Neutrophil (primary cell): ENCODE data around the gene CHIT1.

ENCODE experiments used
- H3K27ac ChIP-seq: fragments of 200-600 bp; sonication (generic); 2 replicates; pipeline ENCODE4 v1.5.1; 2016; ENCODE audit warnings: mild to moderate bottlenecking, moderate library complexity
- H3K27me3 ChIP-seq: fragments of 200-600 bp; sonication (generic); 2 replicates; pipeline ENCODE4 v1.6.0; 2016; ENCODE audit warnings: mild to moderate bottlenecking
- H3K36me3 ChIP-seq: fragments of 200-600 bp; sonication (generic); 2 replicates; pipeline ENCODE4 v1.5.1; 2017
- H3K4me1 ChIP-seq, 2 experiments: fragments of 200-600 bp in 1 of 2; sonication (generic) in 1 of 2; 1 replicate in 1 of 2; 2 replicates in 1 of 2; pipeline versions ENCODE4 v1.5.1 to v1.6.1; 2013 to 2016; ENCODE audit warnings: low read depth in 1 of 2, low read length in 1 of 2, mild to moderate bottlenecking in 1 of 2, moderate library complexity in 1 of 2; ENCODE audit not compliant: control insufficient read depth in 1 of 2, insufficient read depth in 1 of 2
- H3K4me3 ChIP-seq, 2 experiments: fragments of 200-600 bp in 1 of 2; sonication (generic) in 1 of 2; 1 replicate in 1 of 2; 2 replicates in 1 of 2; pipeline ENCODE4 v1.5.1; 2013 to 2016; ENCODE audit warnings: low read depth in 1 of 2, low read length in 1 of 2, mild to moderate bottlenecking in 1 of 2, moderate library complexity in 1 of 2
- H3K9me3 ChIP-seq: fragments of 200-600 bp; sonication (generic); 2 replicates; pipeline ENCODE4 v1.5.1; 2016
- CTCF ChIP-seq: fragments of 200-600 bp; sonication (generic); IDR thresholded peaks from 2 replicates; pipeline ENCODE4 v1.5.1; 2016; ENCODE audit warnings: antibody characterized with exemption

Gene CHIT1

GRCh38 chr1:203177470-203178039, 51.9 kb downstream of the CHIT1 start:
- Histone ChIP-seq H3K27me3 (no peaks in the 10 kb centered on the region), H3K4me3 (no peak overlapping the region), H3K9me3 (no peaks in the 10 kb centered on the region), H3K36me3 (peaks cover 57% of the 10 kb centered on the region), H3K4me1 (peaks cover 30 to 36% of the 10 kb centered on the region in 2 experiments), H3K27ac (peak overlapping the region; percentile 95)
- no peak for TF ChIP-seq CTCF

- no peak for TF ChIP-seq CTCF
- Histone ChIP-seq H3K4me3 (no peak overlapping the region), H3K27ac (peak overlapping the region; percentile 95), H3K4me1 (peaks cover 30 to 34% of the 10 kb centered on the region in 2 experiments), H3K27me3 (no peaks in the 10 kb centered on the region), H3K36me3 (peaks cover 52% of the 10 kb centered on the region), H3K9me3 (no peaks in the 10 kb centered on the region)
Measured at GRCh38 chr1:203177036-203177405, 52.5 kb downstream of the CHIT1 start.

DNA sequence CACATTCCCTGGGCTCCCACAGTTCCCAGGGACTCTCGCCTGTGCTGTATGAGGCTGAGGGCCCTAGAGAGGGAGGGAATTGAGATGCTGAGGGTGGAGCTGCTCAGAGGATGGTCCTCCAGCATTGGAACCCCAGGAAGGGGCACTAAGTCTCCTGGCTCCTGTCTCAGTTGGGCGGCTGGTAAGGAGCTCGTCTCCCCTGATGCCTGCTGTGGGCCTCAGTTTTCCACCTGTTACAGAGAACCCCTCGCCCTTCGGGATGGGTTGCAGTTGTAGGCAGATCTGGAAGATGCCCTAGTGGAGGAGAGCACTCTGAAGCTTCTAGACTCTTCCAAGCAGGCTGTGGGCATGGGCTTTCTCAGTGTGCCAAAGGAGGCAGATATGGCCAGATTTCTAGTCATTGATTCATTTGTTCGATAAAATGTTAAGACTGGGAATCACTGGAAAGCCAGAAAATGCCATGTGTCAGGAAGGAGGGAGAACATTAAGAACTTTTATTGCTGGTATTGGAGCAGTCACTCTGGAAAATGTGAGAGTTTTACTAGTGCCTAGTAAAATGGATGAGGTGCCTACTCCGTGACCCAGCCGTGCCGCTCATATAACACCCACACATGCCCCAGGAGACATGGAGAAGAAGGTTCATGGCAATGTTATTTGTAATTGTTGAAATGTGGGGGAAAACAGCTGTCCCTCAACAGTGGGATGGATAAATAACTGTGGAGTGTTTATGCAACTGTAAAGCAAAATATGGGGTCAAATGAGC, 53.0 kb downstream of the CHIT1 start:
- Histone ChIP-seq H3K9me3 (no peaks in the 10 kb centered on the region), H3K4me1 (peaks cover 26 to 28% of the 10 kb centered on the region in 2 experiments), H3K4me3 (no peak overlapping the region), H3K27ac (peak overlapping the region; percentile 95), H3K36me3 (peaks cover 46% of the 10 kb centered on the region), H3K27me3 (no peaks in the 10 kb centered on the region)
- TF ChIP-seq CTCF: no peak

DNA sequence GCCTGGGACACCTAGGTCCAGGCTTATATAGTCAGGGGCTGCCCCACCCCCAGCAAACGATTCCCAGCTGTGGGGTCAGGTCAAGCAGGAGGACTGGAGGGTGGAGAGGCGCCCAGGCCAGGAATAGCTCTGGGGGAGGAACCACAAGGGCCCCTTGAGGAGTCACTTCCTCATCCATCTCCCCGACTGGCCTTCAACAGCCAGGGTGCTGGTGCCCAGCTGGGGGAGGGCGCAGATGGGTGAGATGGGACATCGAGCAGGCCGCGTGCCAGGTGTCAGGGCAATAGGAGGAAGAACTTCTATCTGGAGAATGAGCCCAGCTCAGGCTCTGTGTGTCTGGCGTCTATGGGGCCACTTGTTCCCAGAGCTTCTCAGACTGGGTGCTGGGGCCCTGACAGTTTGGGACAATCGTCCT, 53.6 kb downstream of the CHIT1 start:
- Histone ChIP-seq H3K27me3 (no peaks in the 10 kb centered on the region), H3K9me3 (no peaks in the 10 kb centered on the region), H3K36me3 (peaks cover 40% of the 10 kb centered on the region), H3K27ac (peak overlapping the region; percentile 95), H3K4me3 (no peak overlapping the region), H3K4me1 (peaks cover 22 to 26% of the 10 kb centered on the region in 2 experiments)
- no peak for TF ChIP-seq CTCF

GRCh38 chr1:203175237-203175826, 54.1 kb downstream of the CHIT1 start, which contains the start of gene MYBPH:
TSS of gene MYBPH (minus strand) at chr1:203175826. CDS start at chr1:203175755, 71 bp downstream.
- peaks cover 35% of the 10 kb centered on the region for H3K36me3 ChIP-seq
- peaks cover 20 to 26% of the 10 kb centered on the region in 2 experiments for H3K4me1 ChIP-seq
- peak within 1 kb of the TSS; percentile 95 for H3K27ac ChIP-seq
- no peaks in the 10 kb centered on the region for H3K27me3 ChIP-seq
- H3K4me3 ChIP-seq: no peak within 1 kb of the TSS
- no peak for TF ChIP-seq CTCF
- H3K9me3 ChIP-seq: no peaks in the 10 kb centered on the region
